ENCODE results near the gene SLC24A4.

GRCh38 chr14:92369097-92369496 lies 46.1 kb downstream of the SLC24A4 start:
- TF ChIP-seq ZNF600 (tag by site-specific recombination; IDR thresholded peaks at IDR 0.05) (no peak), ZNF311 (tag by site-specific recombination; IDR thresholded peaks at IDR 0.05; ENCODE audit: borderline replicate concordance) (no peak), BCL11B (tag by site-specific recombination; IDR thresholded peaks at IDR 0.05; ENCODE audit: low read depth) (no peak), ZNF404 (tag by site-specific recombination; IDR thresholded peaks at IDR 0.05) (no peak), CTCF (tag by site-specific recombination; IDR thresholded peaks at IDR 0.05) (no peak), ZNF138 (tag by site-specific recombination; IDR thresholded peaks at IDR 0.05; ENCODE audit: borderline replicate concordance) (no peak)

Data from HEK293 (cell line).